HG03378 (cell line): ENCODE results near the gene TRPC5OS.

Experiments used
- ATAC-seq: cut with Tn5 transposase; IDR thresholded peaks from one replicate; pipeline ENCODE4 v1.9.1; 2021; ENCODE audit warnings: mild to moderate bottlenecking, moderate library complexity; ENCODE audit not compliant: unreplicated experiment

Gene TRPC5OS

GRCh38 chrX:111875881-111876280, at the start of gene TRPC5OS:
TSS of gene TRPC5OS (plus strand) at chrX:111876181. CDS start at chrX:111901850, 25,669 bp downstream.
- ATAC-seq = no peak

GRCh38 chrX:111829345-111829744, 46.6 kb upstream of the TRPC5OS start:
- ATAC-seq = no peak

GRCh38 chrX:111830571-111830970, 45.4 kb upstream of the TRPC5OS start:
- ATAC-seq = no peak

- ATAC-seq = no peak
These were observed 44.6 kb upstream of the TRPC5OS start for GRCh38 chrX:111831343-111831742.

GRCh38 chrX:111837197-111837596, 38.8 kb upstream of the TRPC5OS start:
- ATAC-seq = no peak

- no peak for ATAC-seq
These were observed 28.4 kb upstream of the TRPC5OS start for GRCh38 chrX:111847491-111848133.

- ATAC-seq = no peak
These were observed 27.4 kb upstream of the TRPC5OS start for GRCh38 chrX:111848541-111848940.

GRCh38 chrX:111850975-111851374, 25.0 kb upstream of the TRPC5OS start:
- no peak for ATAC-seq

GRCh38 chrX:111854556-111855490, 21.2 kb upstream of the TRPC5OS start:
- ATAC-seq = no peak

GRCh38 chrX:111857534-111858060, 18.4 kb upstream of the TRPC5OS start:
- no peak for ATAC-seq

- ATAC-seq = no peak
These were observed 14.4 kb upstream of the TRPC5OS start for GRCh38 chrX:111861605-111862004.

GRCh38 chrX:111867236-111867635, 8.7 kb upstream of the TRPC5OS start:
- ATAC-seq = no peak

- peak; percentile 67 for ATAC-seq
These were observed 7.0 kb upstream of the TRPC5OS start for GRCh38 chrX:111868726-111869638.

GRCh38 chrX:111869639-111870034, 6.3 kb upstream of the TRPC5OS start:
- ATAC-seq = peak; percentile 79

- ATAC-seq = no peak
These were observed 1.7 kb upstream of the TRPC5OS start for GRCh38 chrX:111874241-111874640.

- no peak for ATAC-seq
These were observed 665 bp downstream of the TRPC5OS start for GRCh38 chrX:111876646-111877045.

GRCh38 chrX:111877681-111878080, 1.7 kb downstream of the TRPC5OS start:
- ATAC-seq = no peak

- ATAC-seq = no peak
These were observed 4.8 kb downstream of the TRPC5OS start for GRCh38 chrX:111880735-111881134.

- ATAC-seq = no peak
These were observed 5.7 kb downstream of the TRPC5OS start for GRCh38 chrX:111881715-111882114.

- no peak for ATAC-seq
These were observed 10.7 kb downstream of the TRPC5OS start for GRCh38 chrX:111886678-111887077.

GRCh38 chrX:111888600-111888999, 12.6 kb downstream of the TRPC5OS start:
- ATAC-seq = no peak
